ENCODE results near the gene VDAC1. TPM values are rescaled to one million over a fixed set of nuclear protein-coding genes. Genes with fewer than 3 reads are reported as not detected.

Gene VDAC1
- total and polyA plus RNA-seq, 2 of the 8 experiments (the other 6 are each of a cell fraction or from before 2014, with no cell fraction given) = 111 to 301 TPM

GRCh38 chr5:133957080-133957479 is 47.7 kb downstream of the VDAC1 start:
- H3K18ac ChIP-seq (ENCODE audit: extremely low read depth, low read length) = no peak overlapping the region
- FAIRE-seq (no peak), DNase-seq (ENCODE audit: low read depth in 1 of 2, low spot score in 2 of 2) (peak in 1 of 2 experiments; percentile 8)
- no peak overlapping the region for H3K9ac ChIP-seq (replicated peaks in 1 of 4; ENCODE audit: extremely low read depth in 1 of 4, low read depth in 3 of 4, low read length in 3 of 4)
- H2BK120ac ChIP-seq (replicated peaks; ENCODE audit: low read depth, low read length) = no peak overlapping the region
- H2BK15ac ChIP-seq (ENCODE audit: low read length) = no peak overlapping the region
- no peak overlapping the region for H3K56ac ChIP-seq (replicated peaks; ENCODE audit: insufficient read length, low read depth, low read length)
- H2BK5ac ChIP-seq (ENCODE audit: low read depth, low read length) = no peak overlapping the region
- no peaks in the 10 kb centered on the region; the same call in 1 of the 2 replicates for H3K79me1 ChIP-seq (ENCODE audit: low read depth, low read length)
- no peak overlapping the region for H3K4me3 ChIP-seq (ENCODE audit: extremely low read depth in 1 of 4, insufficient read depth in 2 of 4, low read depth in 3 of 4, low read length in 4 of 4)
- peaks cover 0 to 30% (median 8%) of the 10 kb centered on the region in 4 experiments for H3K36me3 ChIP-seq (ENCODE audit: control insufficient read depth in 2 of 4, insufficient read depth in 4 of 4, low read length in 3 of 4)
- no peak overlapping the region for H2AFZ ChIP-seq (ENCODE audit: low read length)
- peaks cover 0 to 4% of the 10 kb centered on the region in 2 experiments for H4K20me1 ChIP-seq (replicated peaks in 1 of 2; ENCODE audit: control insufficient read depth in 1 of 2, insufficient read depth in 2 of 2, low read length in 2 of 2)
- H3K27ac ChIP-seq (ENCODE audit: low read depth, low read length) = no peak overlapping the region
- POLR2A ChIA-PET (ENCODE audit: partially characterized antibody) = interaction anchor here (0.5 kb wide), 1 partner anchor 701 kb away, joined by 3 read pairs; no protein-coding TSS in a partner anchor
- peaks cover 0 to 5% of the 10 kb centered on the region in 2 experiments; a peak in 2 of 4 replicates for H3K79me2 ChIP-seq (ENCODE audit: control insufficient read depth in 1 of 2, insufficient read depth in 2 of 2, low read length in 2 of 2)
- no peak overlapping the region for H4K5ac ChIP-seq (ENCODE audit: insufficient read length, low read depth, low read length)
- H3K27me3 ChIP-seq (replicated peaks in 1 of 4; ENCODE audit: control insufficient read depth in 3 of 4, extremely low read depth in 1 of 4, insufficient read depth in 3 of 4, low read length in 3 of 4) = no peaks in the 10 kb centered on the region
- no peak overlapping the region for H3K4me2 ChIP-seq (ENCODE audit: insufficient read depth in 1 of 2, low read depth in 2 of 2, low read length in 2 of 2)
- no peaks in the 10 kb centered on the region for H3K23me2 ChIP-seq (ENCODE audit: low read depth, low read length)
- H3K14ac ChIP-seq (ENCODE audit: insufficient read length) = no peak overlapping the region
- H4K91ac ChIP-seq (replicated peaks; ENCODE audit: insufficient read length, low read length) = no peak overlapping the region
- H4K8ac ChIP-seq (ENCODE audit: extremely low read depth, insufficient read depth, low read length) = no peak overlapping the region
- H2BK20ac ChIP-seq (ENCODE audit: low read length) = no peak overlapping the region
- H2AK5ac ChIP-seq (ENCODE audit: low read depth, low read length) = no peak overlapping the region
- H2BK12ac ChIP-seq (ENCODE audit: low read depth, low read length) = no peak overlapping the region
- WGBS, 2 experiments (ENCODE audit: extremely low coverage in 1 of 2, insufficient coverage in 1 of 2, insufficient read length in 1 of 2, insufficient replicate concordance in 2 of 2, low coverage in 1 of 2, low lambda C conversion rate in 2 of 2, missing lambda C conversion rate in 1 of 2) = 85% methylated on average over 4 of the region's 4 CpGs; no CpG with 5 or more reads in 1 of the 2 experiments
- H3K4ac ChIP-seq (replicated peaks; ENCODE audit: insufficient read length, low read depth, low read length) = no peak overlapping the region
- no peaks in the 10 kb centered on the region; a peak in 1 of 7 replicates for H3K4me1 ChIP-seq (replicated peaks in 1 of 4; ENCODE audit: control insufficient read depth in 3 of 4, insufficient read depth in 4 of 4, low read length in 3 of 4)
- CTCF ChIA-PET (ENCODE audit: partially characterized antibody) = no interaction called here
- no peaks in the 10 kb centered on the region for H3K9me3 ChIP-seq (ENCODE audit: insufficient read depth in 2 of 2, low read depth in 1 of 2, low read length in 1 of 2)
- no peak overlapping the region for H3K23ac ChIP-seq (ENCODE audit: insufficient read length)
- TF ChIP-seq CHD1 (IDR thresholded peaks at IDR 0.05; ENCODE audit: low read depth, low read length) (no peak), ATF3 (IDR thresholded peaks at IDR 0.05; ENCODE audit: insufficient read depth, low read depth, low read length) (no peak), SUZ12 (IDR thresholded peaks at IDR 0.05; ENCODE audit: low read length) (no peak), SIRT6 (IDR thresholded peaks at IDR 0.05; ENCODE audit: low read length) (no peak), RNF2 (IDR thresholded peaks at IDR 0.05; ENCODE audit: borderline replicate concordance, low read depth, low read length, missing control alignments, poor library complexity, severe bottlenecking) (no peak), JUND (IDR thresholded peaks at IDR 0.05; ENCODE audit: low read length) (no peak), CREB1 (IDR thresholded peaks at IDR 0.05) (no peak), RXRA (IDR thresholded peaks at IDR 0.05; ENCODE audit: insufficient read depth, low read depth, low read length) (no peak), TAF7 (optimal IDR thresholded peaks at IDR 0.05; ENCODE audit: borderline replicate concordance, low read depth, low read length) (no peak), POLR2AphosphoS5 (IDR thresholded peaks at IDR 0.05; ENCODE audit: low read depth, low read length) (no peak)

Measured in H1 (cell line).